AG10803 (cell line): Measurements from ENCODE around the gene OLFM3.

ENCODE experiments used
- DNase-seq: peaks from one replicate; pipeline ENCODE4 v3.0.0; 2010; ENCODE audit warnings: low read depth
- H3K4me3 ChIP-seq: 2 replicates; pipeline ENCODE4 v1.5.1; 2011; ENCODE audit warnings: mild to moderate bottlenecking, low read length, control low read depth
- CTCF ChIP-seq: conservative IDR thresholded peaks from 2 replicates; pipeline ENCODE4 v1.5.1; 2011; ENCODE audit warnings: mild to moderate bottlenecking, low read length, control low read depth, inconsistent platforms

OLFM3 gene

GRCh38 chr1:101993710-101994109 lies 3.0 kb downstream of the OLFM3 start:
- DNase-seq = no peak
- no peak for TF ChIP-seq CTCF
- H3K4me3 ChIP-seq = no peak overlapping the region

- no peak for TF ChIP-seq CTCF
- no peak for DNase-seq
- no peak overlapping the region for H3K4me3 ChIP-seq
These were observed 3.7 kb downstream of the OLFM3 start for GRCh38 chr1:101992821-101993575.

- no peak for DNase-seq
- H3K4me3 ChIP-seq = no peak overlapping the region
- no peak for TF ChIP-seq CTCF
These were observed 15.8 kb downstream of the OLFM3 start for GRCh38 chr1:101980974-101981373.

DNA sequence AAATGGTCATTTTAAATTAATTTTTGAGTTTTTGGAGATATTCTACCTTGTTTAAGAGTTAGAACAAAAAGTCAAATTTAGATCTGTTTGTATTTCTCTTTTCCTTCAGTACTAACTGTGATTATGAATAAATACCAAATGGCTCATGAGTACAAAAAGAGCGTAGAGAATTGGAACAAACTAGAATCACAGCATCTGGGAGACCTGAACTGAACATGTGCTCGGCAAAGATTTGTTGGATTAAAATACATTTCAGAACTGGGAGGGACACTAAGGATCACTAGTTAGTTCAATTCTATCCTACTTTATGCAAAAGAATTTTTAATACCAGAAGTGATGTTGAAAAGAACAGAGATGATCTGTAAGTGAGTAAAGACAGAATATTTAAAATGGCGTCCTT lies 19.5 kb downstream of the OLFM3 start:
- no peak for TF ChIP-seq CTCF
- no peak for DNase-seq
- H3K4me3 ChIP-seq = no peak overlapping the region

- H3K4me3 ChIP-seq = no peak overlapping the region
- TF ChIP-seq CTCF = no peak
- no peak for DNase-seq
These were observed 20.6 kb downstream of the OLFM3 start for GRCh38 chr1:101976161-101976560.

GRCh38 chr1:101975371-101975770 lies 21.4 kb downstream of the OLFM3 start:
- no peak overlapping the region for H3K4me3 ChIP-seq
- no peak for TF ChIP-seq CTCF
- no peak for DNase-seq

DNA sequence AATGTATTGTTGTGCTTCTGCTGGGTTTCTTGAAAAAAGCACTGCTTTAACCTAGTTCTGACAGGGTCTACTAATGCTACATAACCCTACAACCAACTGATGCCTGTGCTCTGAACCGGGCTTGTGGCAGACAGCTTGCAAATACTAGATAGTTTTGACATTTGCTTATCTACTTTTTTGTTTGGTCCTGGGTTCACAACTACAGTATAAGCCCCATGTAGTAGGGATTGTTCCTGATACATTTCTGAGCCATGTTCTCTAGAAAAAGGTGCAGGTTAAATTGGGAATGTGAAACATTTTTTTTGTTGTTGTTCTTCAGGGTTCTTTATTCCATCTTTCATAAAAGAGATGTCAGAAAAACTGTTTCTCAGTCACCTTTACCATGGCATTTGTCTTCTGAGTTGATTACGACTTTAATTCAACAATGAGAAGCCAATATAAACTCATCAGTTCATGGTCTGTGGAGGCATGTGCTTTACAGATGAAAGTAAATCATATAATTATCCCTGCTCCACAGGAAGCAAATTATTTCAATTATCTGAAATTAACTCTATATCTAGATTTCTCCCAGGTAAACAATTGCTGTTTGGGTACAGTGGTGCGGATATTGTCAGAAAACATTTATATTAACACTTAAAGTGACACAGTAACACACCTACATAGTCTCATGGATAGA lies 22.0 kb downstream of the OLFM3 start:
- no peak for DNase-seq
- H3K4me3 ChIP-seq = no peak overlapping the region
- TF ChIP-seq CTCF = no peak
